GM23338 (cell line): ENCODE data around the gene MEGF11. TPM values are rescaled to one million over a fixed set of nuclear protein-coding genes. Genes with fewer than 3 reads are reported as not detected.

Experiments
- ATAC-seq: fragments of 200-7000 bp; cut with Tn5 transposase; 3 replicates; pipeline ENCODE4 v1.9.1; 2020
- DNase-seq: peaks from one replicate; pipeline ENCODE4 v3.0.0-alpha.2; 2015; ENCODE audit warnings: low spot score
- H2AFZ ChIP-seq: fragments of 200-600 bp; sonication (generic); 2 replicates; pipeline ENCODE4 v1.8.0; 2016; ENCODE audit warnings: antibody characterized with exemption, mild to moderate bottlenecking, moderate library complexity
- H3F3A ChIP-seq: fragments of 200-600 bp; sonication (generic); replicated peaks from 2 replicates; pipeline ENCODE4 v1.8.0; 2017; ENCODE audit warnings: antibody characterized with exemption, mixed run types, low read depth
- H3K27ac ChIP-seq: fragments of 200-600 bp; sonication (generic); 2 replicates; pipeline ENCODE4 v1.6.1; 2016; ENCODE audit warnings: low read depth
- H3K27me3 ChIP-seq: fragments of 200-600 bp; sonication (generic); 2 replicates; pipeline ENCODE4 v1.8.0; 2016; ENCODE audit warnings: mild to moderate bottlenecking, mixed run types, moderate library complexity; ENCODE audit not compliant: insufficient read depth
- H3K36me3 ChIP-seq: fragments of 200-600 bp; sonication (generic); 2 replicates; pipeline ENCODE4 v1.8.0; 2016; ENCODE audit warnings: mild to moderate bottlenecking; ENCODE audit not compliant: insufficient read depth
- H3K4me1 ChIP-seq: fragments of 200-600 bp; sonication (generic); 2 replicates; pipeline ENCODE4 v1.8.0; 2016; ENCODE audit warnings: mild to moderate bottlenecking, moderate library complexity; ENCODE audit not compliant: insufficient read depth
- H3K4me2 ChIP-seq: fragments of 200-600 bp; sonication (generic); 2 replicates; pipeline ENCODE4 v1.7.1; 2017; ENCODE audit warnings: mixed run types
- H3K4me3 ChIP-seq: fragments of 200-600 bp; sonication (generic); 2 replicates; pipeline ENCODE4 v1.6.1; 2016; ENCODE audit warnings: mixed run types
- H3K79me2 ChIP-seq: fragments of 200-600 bp; sonication (generic); replicated peaks from 2 replicates; pipeline ENCODE4 v1.8.0; 2017; ENCODE audit warnings: mild to moderate bottlenecking; ENCODE audit not compliant: insufficient read depth
- H3K9me2 ChIP-seq: fragments of 200-600 bp; sonication (generic); 2 replicates; pipeline ENCODE4 v1.8.0; 2017; ENCODE audit not compliant: insufficient read depth
- H4K20me1 ChIP-seq: fragments of 200-600 bp; sonication (generic); replicated peaks from 2 replicates; pipeline ENCODE4 v1.8.0; 2017; ENCODE audit warnings: mild to moderate bottlenecking; ENCODE audit not compliant: insufficient read depth
- H3K27ac Mint-ChIP-seq: 2 replicates; pipeline ENCODE4 v1.8.0; 2020; ENCODE audit warnings: inconsistent platforms, mild to moderate bottlenecking, moderate library complexity, mixed read lengths
- H3K27me3 Mint-ChIP-seq: 3 replicates; pipeline ENCODE4 v1.8.0; 2022; ENCODE audit warnings: low read depth, mild to moderate bottlenecking, moderate library complexity, mixed read lengths, inconsistent platforms; ENCODE audit not compliant: insufficient read depth, poor library complexity
- H3K36me3 Mint-ChIP-seq: 3 replicates; pipeline ENCODE4 v1.8.0; 2021; ENCODE audit warnings: low read depth, mild to moderate bottlenecking, inconsistent platforms, moderate library complexity, mixed read lengths
- H3K4me1 Mint-ChIP-seq: 3 replicates; pipeline ENCODE4 v1.8.0; 2020; ENCODE audit warnings: mild to moderate bottlenecking, inconsistent platforms, mixed read lengths
- H3K4me3 Mint-ChIP-seq: 3 replicates; pipeline ENCODE4 v1.8.0; 2021; ENCODE audit warnings: moderate library complexity, mild to moderate bottlenecking, inconsistent platforms, mixed read lengths
- H3K9me3 Mint-ChIP-seq: 3 replicates; pipeline ENCODE4 v1.8.0; 2020; ENCODE audit warnings: moderate library complexity, mild to moderate bottlenecking, inconsistent platforms, mixed read lengths
- CREB1 ChIP-seq: fragments of 250-450 bp; sonication (Bioruptor Pico); IDR thresholded peaks from 2 replicates; pipeline ENCODE4 v1.5.0; 2020; ENCODE audit warnings: low read depth, mild to moderate bottlenecking, moderate library complexity
- ETS1 ChIP-seq: IDR thresholded peaks from 2 replicates; pipeline ENCODE4 v1.6.1; 2016; ENCODE audit warnings: antibody characterized with exemption
- EZH2 ChIP-seq: fragments of 200-600 bp; sonication (generic); IDR thresholded peaks from one replicate; pipeline ENCODE4 v1.8.0; 2017; ENCODE audit warnings: antibody characterized with exemption, mild to moderate bottlenecking, low read depth; ENCODE audit not compliant: unreplicated experiment
- EZH2phosphoT487 ChIP-seq: fragments of 200-600 bp; sonication (generic); IDR thresholded peaks from one replicate; pipeline ENCODE4 v1.8.1; 2018; ENCODE audit warnings: antibody characterized with exemption; ENCODE audit not compliant: unreplicated experiment
- JUNB ChIP-seq: IDR thresholded peaks from one replicate; pipeline ENCODE4 v1.6.1; 2016; ENCODE audit warnings: antibody characterized with exemption; ENCODE audit not compliant: unreplicated experiment
- NANOG ChIP-seq: IDR thresholded peaks from 2 replicates; pipeline ENCODE4 v1.6.1; 2016; ENCODE audit warnings: antibody characterized with exemption, borderline replicate concordance
- POLR2AphosphoS5 ChIP-seq: IDR thresholded peaks from 2 replicates; pipeline ENCODE4 v1.6.1; 2016; ENCODE audit warnings: antibody characterized with exemption, low read depth
- STAT1 ChIP-seq: IDR thresholded peaks from one replicate; pipeline ENCODE4 v1.6.1; 2016; ENCODE audit warnings: antibody characterized with exemption; ENCODE audit not compliant: unreplicated experiment
- ZNF114 ChIP-seq: fragments of 250-450 bp; sonication (Bioruptor Pico); IDR thresholded peaks from 2 replicates; pipeline ENCODE4 v1.5.0; 2020; ENCODE audit warnings: mild to moderate bottlenecking, moderate library complexity
- ZNF331 ChIP-seq: fragments of 250-450 bp; sonication (Bioruptor Pico); IDR thresholded peaks from 2 replicates; pipeline ENCODE4 v1.5.0; 2020; ENCODE audit warnings: low read depth, mild to moderate bottlenecking, moderate library complexity
- polyA plus RNA-seq: library from polyadenylated mRNA; unstranded; fragments of >200 nt; fragmentation: Nextera tagmentation; extraction: Ambion mirVana; gene quantifications from 2 replicates; pipeline ENCODE4 v1.2.1, GENCODE V29; 2016
- total RNA-seq: library from RNA; depleted of rRNA; stranded (reverse); fragments of >200 nt; shearing (Covaris generic); gene quantifications from 2 replicates; pipeline ENCODE4 v1.2.3, GENCODE V29; 2014
- TF ChIP-seq, protein P1 (sequence below), 2 experiments: fragments of 200-600 bp in 1 of 2; sonication (generic) in 1 of 2; conservative IDR thresholded peaks; 2 replicates each; pipeline versions ENCODE4 v1.5.1 to v1.6.1; 2016 to 2017; ENCODE audit warnings: antibody characterized with exemption in 2 of 2, low read depth in 2 of 2, mild to moderate bottlenecking in 2 of 2, moderate library complexity in 1 of 2
- TF ChIP-seq, protein P2 (sequence below): fragments of 250-450 bp; sonication (Bioruptor Pico); IDR thresholded peaks from 2 replicates; pipeline ENCODE4 v1.5.0; 2020; ENCODE audit warnings: mild to moderate bottlenecking, moderate library complexity
- TF ChIP-seq, protein P3 (sequence below): IDR thresholded peaks from one replicate; pipeline ENCODE4 v1.6.1; 2018; ENCODE audit warnings: antibody characterized with exemption; ENCODE audit not compliant: unreplicated experiment

MEGF11 gene
- total and polyA plus RNA-seq, 2 experiments from 2014 or later, result 1.3 to 1.9 TPM

DNA sequence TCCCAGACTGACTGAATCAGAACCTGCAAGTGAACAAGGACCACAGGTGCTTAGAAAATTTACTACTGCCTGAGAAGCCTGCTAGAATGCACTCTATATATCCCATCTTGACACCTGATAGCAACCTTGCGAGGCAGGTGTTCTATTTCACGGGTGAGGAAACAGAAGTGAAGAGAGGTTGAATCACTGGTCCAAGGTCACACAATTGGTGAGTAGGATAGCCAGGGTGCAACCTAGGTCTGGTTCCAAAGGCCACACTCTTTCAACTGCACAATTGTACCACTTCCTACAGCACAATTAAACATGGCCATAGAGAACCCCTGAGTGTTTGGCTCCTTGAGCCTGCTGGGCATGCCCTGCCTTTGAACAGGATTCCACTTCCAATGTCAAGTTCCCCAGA lies 297.2 kb downstream of the MEGF11 start:
- H3K27me3 ChIP-seq, result no peaks in the 10 kb centered on the region
- no peaks in the 10 kb centered on the region for H3K36me3 ChIP-seq
- Mint-ChIP-seq H3K4me3 (no peak overlapping the region), H3K27ac (no peak overlapping the region), H3K9me3 (no peaks in the 10 kb centered on the region), H3K27me3 (peaks cover 8% of the 10 kb centered on the region), H3K4me1 (peaks cover 50% of the 10 kb centered on the region), H3K36me3 (no peaks in the 10 kb centered on the region; the same call in 2 of the 3 replicates)
- H3K4me1 ChIP-seq, result peaks cover 6% of the 10 kb centered on the region; the same call in 1 of the 2 replicates
- H2AFZ ChIP-seq, result no peak overlapping the region
- no peak overlapping the region for H3K4me2 ChIP-seq
- ATAC-seq (no peak), DNase-seq (no peak)
- peaks cover 12% of the 10 kb centered on the region; the same call in 1 of the 2 replicates for H3K9me2 ChIP-seq
- H4K20me1 ChIP-seq, result no peaks in the 10 kb centered on the region; the same call in 1 of the 2 replicates
- H3K4me3 ChIP-seq, result no peak overlapping the region
- 0 out of 2 replicates have a peak, but pooled peaks cover 5% of the 10 kb centered on the region for H3F3A ChIP-seq
- no peak overlapping the region for H3K27ac ChIP-seq
- no peak for TF ChIP-seq EZH2
- TF ChIP-seq, protein P1, sequence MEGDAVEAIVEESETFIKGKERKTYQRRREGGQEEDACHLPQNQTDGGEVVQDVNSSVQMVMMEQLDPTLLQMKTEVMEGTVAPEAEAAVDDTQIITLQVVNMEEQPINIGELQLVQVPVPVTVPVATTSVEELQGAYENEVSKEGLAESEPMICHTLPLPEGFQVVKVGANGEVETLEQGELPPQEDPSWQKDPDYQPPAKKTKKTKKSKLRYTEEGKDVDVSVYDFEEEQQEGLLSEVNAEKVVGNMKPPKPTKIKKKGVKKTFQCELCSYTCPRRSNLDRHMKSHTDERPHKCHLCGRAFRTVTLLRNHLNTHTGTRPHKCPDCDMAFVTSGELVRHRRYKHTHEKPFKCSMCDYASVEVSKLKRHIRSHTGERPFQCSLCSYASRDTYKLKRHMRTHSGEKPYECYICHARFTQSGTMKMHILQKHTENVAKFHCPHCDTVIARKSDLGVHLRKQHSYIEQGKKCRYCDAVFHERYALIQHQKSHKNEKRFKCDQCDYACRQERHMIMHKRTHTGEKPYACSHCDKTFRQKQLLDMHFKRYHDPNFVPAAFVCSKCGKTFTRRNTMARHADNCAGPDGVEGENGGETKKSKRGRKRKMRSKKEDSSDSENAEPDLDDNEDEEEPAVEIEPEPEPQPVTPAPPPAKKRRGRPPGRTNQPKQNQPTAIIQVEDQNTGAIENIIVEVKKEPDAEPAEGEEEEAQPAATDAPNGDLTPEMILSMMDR (conservative IDR thresholded peaks at IDR 0.05; ENCODE audit: low read depth in 2 of 2), result no peak
- TF ChIP-seq STAT1, result no peak
- no peak for TF ChIP-seq ZNF331 (CRISPR knock-in tag)
- TF ChIP-seq, protein P2, sequence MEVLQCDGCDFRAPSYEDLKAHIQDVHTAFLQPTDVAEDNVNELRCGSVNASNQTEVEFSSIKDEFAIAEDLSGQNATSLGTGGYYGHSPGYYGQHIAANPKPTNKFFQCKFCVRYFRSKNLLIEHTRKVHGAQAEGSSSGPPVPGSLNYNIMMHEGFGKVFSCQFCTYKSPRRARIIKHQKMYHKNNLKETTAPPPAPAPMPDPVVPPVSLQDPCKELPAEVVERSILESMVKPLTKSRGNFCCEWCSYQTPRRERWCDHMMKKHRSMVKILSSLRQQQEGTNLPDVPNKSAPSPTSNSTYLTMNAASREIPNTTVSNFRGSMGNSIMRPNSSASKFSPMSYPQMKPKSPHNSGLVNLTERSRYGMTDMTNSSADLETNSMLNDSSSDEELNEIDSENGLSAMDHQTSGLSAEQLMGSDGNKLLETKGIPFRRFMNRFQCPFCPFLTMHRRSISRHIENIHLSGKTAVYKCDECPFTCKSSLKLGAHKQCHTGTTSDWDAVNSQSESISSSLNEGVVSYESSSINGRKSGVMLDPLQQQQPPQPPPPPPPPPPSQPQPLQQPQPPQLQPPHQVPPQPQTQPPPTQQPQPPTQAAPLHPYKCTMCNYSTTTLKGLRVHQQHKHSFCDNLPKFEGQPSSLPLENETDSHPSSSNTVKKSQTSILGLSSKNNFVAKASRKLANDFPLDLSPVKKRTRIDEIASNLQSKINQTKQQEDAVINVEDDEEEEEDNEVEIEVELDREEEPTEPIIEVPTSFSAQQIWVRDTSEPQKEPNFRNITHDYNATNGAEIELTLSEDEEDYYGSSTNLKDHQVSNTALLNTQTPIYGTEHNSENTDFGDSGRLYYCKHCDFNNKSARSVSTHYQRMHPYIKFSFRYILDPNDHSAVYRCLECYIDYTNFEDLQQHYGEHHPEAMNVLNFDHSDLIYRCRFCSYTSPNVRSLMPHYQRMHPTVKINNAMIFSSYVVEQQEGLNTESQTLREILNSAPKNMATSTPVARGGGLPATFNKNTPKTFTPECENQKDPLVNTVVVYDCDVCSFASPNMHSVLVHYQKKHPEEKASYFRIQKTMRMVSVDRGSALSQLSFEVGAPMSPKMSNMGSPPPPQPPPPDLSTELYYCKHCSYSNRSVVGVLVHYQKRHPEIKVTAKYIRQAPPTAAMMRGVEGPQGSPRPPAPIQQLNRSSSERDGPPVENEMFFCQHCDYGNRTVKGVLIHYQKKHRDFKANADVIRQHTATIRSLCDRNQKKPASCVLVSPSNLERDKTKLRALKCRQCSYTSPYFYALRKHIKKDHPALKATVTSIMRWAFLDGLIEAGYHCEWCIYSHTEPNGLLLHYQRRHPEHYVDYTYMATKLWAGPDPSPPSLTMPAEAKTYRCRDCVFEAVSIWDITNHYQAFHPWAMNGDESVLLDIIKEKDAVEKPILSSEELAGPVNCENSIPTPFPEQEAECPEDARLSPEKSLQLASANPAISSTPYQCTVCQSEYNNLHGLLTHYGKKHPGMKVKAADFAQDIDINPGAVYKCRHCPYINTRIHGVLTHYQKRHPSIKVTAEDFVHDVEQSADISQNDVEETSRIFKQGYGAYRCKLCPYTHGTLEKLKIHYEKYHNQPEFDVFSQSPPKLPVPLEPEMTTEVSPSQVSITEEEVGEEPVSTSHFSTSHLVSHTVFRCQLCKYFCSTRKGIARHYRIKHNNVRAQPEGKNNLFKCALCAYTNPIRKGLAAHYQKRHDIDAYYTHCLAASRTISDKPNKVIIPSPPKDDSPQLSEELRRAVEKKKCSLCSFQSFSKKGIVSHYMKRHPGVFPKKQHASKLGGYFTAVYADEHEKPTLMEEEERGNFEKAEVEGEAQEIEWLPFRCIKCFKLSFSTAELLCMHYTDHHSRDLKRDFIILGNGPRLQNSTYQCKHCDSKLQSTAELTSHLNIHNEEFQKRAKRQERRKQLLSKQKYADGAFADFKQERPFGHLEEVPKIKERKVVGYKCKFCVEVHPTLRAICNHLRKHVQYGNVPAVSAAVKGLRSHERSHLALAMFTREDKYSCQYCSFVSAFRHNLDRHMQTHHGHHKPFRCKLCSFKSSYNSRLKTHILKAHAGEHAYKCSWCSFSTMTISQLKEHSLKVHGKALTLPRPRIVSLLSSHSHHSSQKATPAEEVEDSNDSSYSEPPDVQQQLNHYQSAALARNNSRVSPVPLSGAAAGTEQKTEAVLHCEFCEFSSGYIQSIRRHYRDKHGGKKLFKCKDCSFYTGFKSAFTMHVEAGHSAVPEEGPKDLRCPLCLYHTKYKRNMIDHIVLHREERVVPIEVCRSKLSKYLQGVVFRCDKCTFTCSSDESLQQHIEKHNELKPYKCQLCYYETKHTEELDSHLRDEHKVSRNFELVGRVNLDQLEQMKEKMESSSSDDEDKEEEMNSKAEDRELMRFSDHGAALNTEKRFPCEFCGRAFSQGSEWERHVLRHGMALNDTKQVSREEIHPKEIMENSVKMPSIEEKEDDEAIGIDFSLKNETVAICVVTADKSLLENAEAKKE (CRISPR knock-in tag), result no peak
- no peak for TF ChIP-seq JUNB
- no peak for TF ChIP-seq CREB1 (CRISPR knock-in tag)
- TF ChIP-seq, protein P3, sequence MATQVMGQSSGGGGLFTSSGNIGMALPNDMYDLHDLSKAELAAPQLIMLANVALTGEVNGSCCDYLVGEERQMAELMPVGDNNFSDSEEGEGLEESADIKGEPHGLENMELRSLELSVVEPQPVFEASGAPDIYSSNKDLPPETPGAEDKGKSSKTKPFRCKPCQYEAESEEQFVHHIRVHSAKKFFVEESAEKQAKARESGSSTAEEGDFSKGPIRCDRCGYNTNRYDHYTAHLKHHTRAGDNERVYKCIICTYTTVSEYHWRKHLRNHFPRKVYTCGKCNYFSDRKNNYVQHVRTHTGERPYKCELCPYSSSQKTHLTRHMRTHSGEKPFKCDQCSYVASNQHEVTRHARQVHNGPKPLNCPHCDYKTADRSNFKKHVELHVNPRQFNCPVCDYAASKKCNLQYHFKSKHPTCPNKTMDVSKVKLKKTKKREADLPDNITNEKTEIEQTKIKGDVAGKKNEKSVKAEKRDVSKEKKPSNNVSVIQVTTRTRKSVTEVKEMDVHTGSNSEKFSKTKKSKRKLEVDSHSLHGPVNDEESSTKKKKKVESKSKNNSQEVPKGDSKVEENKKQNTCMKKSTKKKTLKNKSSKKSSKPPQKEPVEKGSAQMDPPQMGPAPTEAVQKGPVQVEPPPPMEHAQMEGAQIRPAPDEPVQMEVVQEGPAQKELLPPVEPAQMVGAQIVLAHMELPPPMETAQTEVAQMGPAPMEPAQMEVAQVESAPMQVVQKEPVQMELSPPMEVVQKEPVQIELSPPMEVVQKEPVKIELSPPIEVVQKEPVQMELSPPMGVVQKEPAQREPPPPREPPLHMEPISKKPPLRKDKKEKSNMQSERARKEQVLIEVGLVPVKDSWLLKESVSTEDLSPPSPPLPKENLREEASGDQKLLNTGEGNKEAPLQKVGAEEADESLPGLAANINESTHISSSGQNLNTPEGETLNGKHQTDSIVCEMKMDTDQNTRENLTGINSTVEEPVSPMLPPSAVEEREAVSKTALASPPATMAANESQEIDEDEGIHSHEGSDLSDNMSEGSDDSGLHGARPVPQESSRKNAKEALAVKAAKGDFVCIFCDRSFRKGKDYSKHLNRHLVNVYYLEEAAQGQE, result no peak
- TF ChIP-seq ZNF114 (CRISPR knock-in tag), result no peak
- TF ChIP-seq ETS1, result no peak
- no peak for TF ChIP-seq POLR2AphosphoS5
- no peak for TF ChIP-seq NANOG
- no peak for TF ChIP-seq EZH2phosphoT487
- H3K79me2 ChIP-seq, result no peaks in the 10 kb centered on the region
